ENCODE results near the gene LMBR1L. TPM values are rescaled to one million over a fixed set of nuclear protein-coding genes. Genes with fewer than 3 reads are reported as not detected.

LMBR1L gene
- total RNA-seq, 1 experiment from 2014 or later: 55.1 TPM

GRCh38 chr12:49130151-49131050 is 19.8 kb upstream of the LMBR1L start:
- Histone ChIP-seq H3K27me3 (ENCODE audit: insufficient read depth, low read length) (no peaks in the 10 kb centered on the region), H3K79me1 (ENCODE audit: insufficient read depth, low read depth, low read length, poor library complexity, severe bottlenecking) (peaks cover 3% of the 10 kb centered on the region), H3K4me1 (ENCODE audit: insufficient read depth, low read length) (peaks cover 2% of the 10 kb centered on the region; the same call in 1 of the 2 replicates), H3K4ac (ENCODE audit: low read depth, low read length) (peak overlapping the region; percentile 50; the same call in 1 of the 2 replicates), H3K23ac (ENCODE audit: insufficient read length, low read depth, low read length) (no peak overlapping the region), H2BK5ac (ENCODE audit: insufficient read length, low read length) (no peak overlapping the region), H4K91ac (ENCODE audit: insufficient read length, low read depth, low read length) (no peak overlapping the region), H3K4me2 (ENCODE audit: insufficient read depth, insufficient read length, low read length) (peak overlapping the region; percentile 72), H3K9ac (ENCODE audit: extremely low read depth, insufficient read length, low read length) (peak overlapping the region; percentile 79), H3K79me2 (ENCODE audit: insufficient read depth, low read length) (no peaks in the 10 kb centered on the region; the same call in 1 of the 2 replicates), H3T11ph (ENCODE audit: low read length) (no peak overlapping the region), H3K27ac (ENCODE audit: insufficient read length, low read depth, low read length) (peak overlapping the region; percentile 77), H3K14ac (ENCODE audit: insufficient read depth, low read length) (peak overlapping the region; percentile 96), H3K9me3 (ENCODE audit: control insufficient read depth, low read depth, low read length) (no peaks in the 10 kb centered on the region), H2BK20ac (ENCODE audit: low read depth, low read length, poor library complexity, severe bottlenecking) (no peak overlapping the region), H2BK120ac (ENCODE audit: low read depth, low read length, poor library complexity, severe bottlenecking) (no peak overlapping the region), H2BK15ac (ENCODE audit: low read depth, low read length) (no peak overlapping the region), H2AFZ (ENCODE audit: low read length) (no peak overlapping the region), H3K18ac (ENCODE audit: insufficient read length, low read depth, low read length) (peak overlapping the region; percentile 83), H2BK12ac (ENCODE audit: insufficient read length, low read depth, low read length) (no peak overlapping the region), H3K23me2 (ENCODE audit: insufficient read length, low read depth, low read length, poor library complexity, severe bottlenecking) (peaks cover 8% of the 10 kb centered on the region), H4K20me1 (ENCODE audit: control insufficient read depth, insufficient read depth, insufficient read length) (no peaks in the 10 kb centered on the region), H2AK5ac (ENCODE audit: insufficient read length, low read length) (no peak overlapping the region), H4K5ac (ENCODE audit: insufficient read length, low read depth, low read length) (no peak overlapping the region), H4K8ac (replicated peaks; ENCODE audit: insufficient read length, low read depth, low read length) (no peak overlapping the region), H3K56ac (ENCODE audit: insufficient read length, low read depth, low read length) (no peak overlapping the region)
- Mint-ChIP-seq H3K36me3 (ENCODE audit: insufficient read depth in 1 of 3, low read depth in 3 of 3) (peaks cover 33 to 46% (median 45%) of the 10 kb centered on the region in 3 experiments), H3K9me3 (0 out of 5 replicates have a peak, but pooled peaks cover 0 to 3% of the 10 kb centered on the region in 2 experiments), H3K4me1 (peaks cover 15 to 24% of the 10 kb centered on the region in 2 experiments), H3K27me3 (ENCODE audit: low read depth) (no peaks in the 10 kb centered on the region; the same call in 1 of the 2 replicates), H3K27ac (peak overlapping the region; percentile 98 to 99 (median 99)), H3K4me3 (peak overlapping the region; percentile 94)
- no CpG with 5 or more reads among the region's 66 CpGs for WGBS (ENCODE audit: extremely low coverage, insufficient read length, low lambda C conversion rate)
- TF ChIP-seq, protein P1, sequence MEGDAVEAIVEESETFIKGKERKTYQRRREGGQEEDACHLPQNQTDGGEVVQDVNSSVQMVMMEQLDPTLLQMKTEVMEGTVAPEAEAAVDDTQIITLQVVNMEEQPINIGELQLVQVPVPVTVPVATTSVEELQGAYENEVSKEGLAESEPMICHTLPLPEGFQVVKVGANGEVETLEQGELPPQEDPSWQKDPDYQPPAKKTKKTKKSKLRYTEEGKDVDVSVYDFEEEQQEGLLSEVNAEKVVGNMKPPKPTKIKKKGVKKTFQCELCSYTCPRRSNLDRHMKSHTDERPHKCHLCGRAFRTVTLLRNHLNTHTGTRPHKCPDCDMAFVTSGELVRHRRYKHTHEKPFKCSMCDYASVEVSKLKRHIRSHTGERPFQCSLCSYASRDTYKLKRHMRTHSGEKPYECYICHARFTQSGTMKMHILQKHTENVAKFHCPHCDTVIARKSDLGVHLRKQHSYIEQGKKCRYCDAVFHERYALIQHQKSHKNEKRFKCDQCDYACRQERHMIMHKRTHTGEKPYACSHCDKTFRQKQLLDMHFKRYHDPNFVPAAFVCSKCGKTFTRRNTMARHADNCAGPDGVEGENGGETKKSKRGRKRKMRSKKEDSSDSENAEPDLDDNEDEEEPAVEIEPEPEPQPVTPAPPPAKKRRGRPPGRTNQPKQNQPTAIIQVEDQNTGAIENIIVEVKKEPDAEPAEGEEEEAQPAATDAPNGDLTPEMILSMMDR (conservative IDR thresholded peaks at IDR 0.05): peak; percentile 95
- peak; percentile 97 for DNase-seq

Data from H9 (cell line).